ENCODE measurements around the gene TM4SF20.

GRCh38 chr2:227366769-227367426, 12.2 kb downstream of the TM4SF20 start:
- TF ChIP-seq CTCF (IDR thresholded peaks at IDR 0.05; ENCODE audit: insufficient read depth, low read length) (no peak), POLR2AphosphoS5 (IDR thresholded peaks at IDR 0.05; ENCODE audit: low read depth) (no peak), SPI1 (IDR thresholded peaks at IDR 0.05; ENCODE audit: borderline replicate concordance, low read depth) (no peak)
